ENCODE data around the gene IFI6. TPM values are rescaled to one million over a fixed set of nuclear protein-coding genes. Genes with fewer than 3 reads are reported as not detected.

Gene IFI6
- total RNA-seq, 1 donor from 2014 or later = 3,307 TPM

- Histone ChIP-seq H2AFZ (ENCODE audit: low read depth, low read length) (no peak overlapping the region), H3K9ac (ENCODE audit: low read length) (no peak overlapping the region), H4K20me1 (ENCODE audit: insufficient read depth, low read length) (no peaks in the 10 kb centered on the region), H3K79me2 (ENCODE audit: insufficient read depth, low read length) (no peaks in the 10 kb centered on the region), H3K36me3 (ENCODE audit: insufficient read depth, low read length) (no peaks in the 10 kb centered on the region), H3K4me2 (ENCODE audit: low read length) (no peak overlapping the region), H3K9me3 (ENCODE audit: insufficient read depth, low read depth, low read length) (no peaks in the 10 kb centered on the region), H3K4me1 (ENCODE audit: insufficient read depth, low read length) (peaks cover 8% of the 10 kb centered on the region), H3K27me3 (ENCODE audit: insufficient read depth, low read length) (no peaks in the 10 kb centered on the region), H3K4me3 (ENCODE audit: insufficient read depth, low read depth, low read length) (no peak overlapping the region), H3K27ac (ENCODE audit: low read depth, low read length) (no peak overlapping the region)
- DNase-seq (ENCODE audit: low read depth) (no peak), FAIRE-seq (no peak)
- no peak for TF ChIP-seq EZH2 (IDR thresholded peaks at IDR 0.05; ENCODE audit: insufficient read depth, low read length)
- TF ChIP-seq, protein P1, sequence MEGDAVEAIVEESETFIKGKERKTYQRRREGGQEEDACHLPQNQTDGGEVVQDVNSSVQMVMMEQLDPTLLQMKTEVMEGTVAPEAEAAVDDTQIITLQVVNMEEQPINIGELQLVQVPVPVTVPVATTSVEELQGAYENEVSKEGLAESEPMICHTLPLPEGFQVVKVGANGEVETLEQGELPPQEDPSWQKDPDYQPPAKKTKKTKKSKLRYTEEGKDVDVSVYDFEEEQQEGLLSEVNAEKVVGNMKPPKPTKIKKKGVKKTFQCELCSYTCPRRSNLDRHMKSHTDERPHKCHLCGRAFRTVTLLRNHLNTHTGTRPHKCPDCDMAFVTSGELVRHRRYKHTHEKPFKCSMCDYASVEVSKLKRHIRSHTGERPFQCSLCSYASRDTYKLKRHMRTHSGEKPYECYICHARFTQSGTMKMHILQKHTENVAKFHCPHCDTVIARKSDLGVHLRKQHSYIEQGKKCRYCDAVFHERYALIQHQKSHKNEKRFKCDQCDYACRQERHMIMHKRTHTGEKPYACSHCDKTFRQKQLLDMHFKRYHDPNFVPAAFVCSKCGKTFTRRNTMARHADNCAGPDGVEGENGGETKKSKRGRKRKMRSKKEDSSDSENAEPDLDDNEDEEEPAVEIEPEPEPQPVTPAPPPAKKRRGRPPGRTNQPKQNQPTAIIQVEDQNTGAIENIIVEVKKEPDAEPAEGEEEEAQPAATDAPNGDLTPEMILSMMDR (IDR thresholded peaks at IDR 0.05; ENCODE audit: insufficient read depth, low read depth, low read length) = no peak
- Mint-ChIP-seq H3K27me3 (ENCODE audit: low read depth, unreplicated experiment) (no peaks in the 10 kb centered on the region), H3K4me3 (ENCODE audit: unreplicated experiment) (no peak overlapping the region), H3K27ac (ENCODE audit: unreplicated experiment) (peak overlapping the region; percentile 75), H3K36me3 (ENCODE audit: low read depth, unreplicated experiment) (peaks cover 27% of the 10 kb centered on the region), H3K4me1 (ENCODE audit: low read depth, unreplicated experiment) (peaks cover 42% of the 10 kb centered on the region), H3K9me3 (ENCODE audit: unreplicated experiment) (no peaks in the 10 kb centered on the region)
These were observed 6.9 kb downstream of the IFI6 start for GRCh38 chr1:27665016-27665651.

- Histone ChIP-seq H2AFZ (ENCODE audit: low read depth, low read length) (no peak overlapping the region), H3K27ac (ENCODE audit: low read depth, low read length) (no peak overlapping the region), H3K4me3 (ENCODE audit: insufficient read depth, low read depth, low read length) (no peak overlapping the region), H3K9me3 (ENCODE audit: insufficient read depth, low read depth, low read length) (no peaks in the 10 kb centered on the region), H3K4me1 (ENCODE audit: insufficient read depth, low read length) (peaks cover 11% of the 10 kb centered on the region), H3K79me2 (ENCODE audit: insufficient read depth, low read length) (no peaks in the 10 kb centered on the region), H3K4me2 (ENCODE audit: low read length) (no peak overlapping the region), H3K36me3 (ENCODE audit: insufficient read depth, low read length) (no peaks in the 10 kb centered on the region), H4K20me1 (ENCODE audit: insufficient read depth, low read length) (no peaks in the 10 kb centered on the region), H3K27me3 (ENCODE audit: insufficient read depth, low read length) (no peaks in the 10 kb centered on the region), H3K9ac (ENCODE audit: low read length) (no peak overlapping the region)
- no peaks in the 10 kb centered on the region for H3K9me3 Mint-ChIP-seq (ENCODE audit: unreplicated experiment)
- peak overlapping the region; percentile 60 for H3K4me3 Mint-ChIP-seq (ENCODE audit: unreplicated experiment)
- DNase-seq (ENCODE audit: low read depth) = no peak
- TF ChIP-seq, protein P1 (IDR thresholded peaks at IDR 0.05; ENCODE audit: insufficient read depth, low read depth, low read length) = no peak
- no peak for TF ChIP-seq EZH2 (IDR thresholded peaks at IDR 0.05; ENCODE audit: insufficient read depth, low read length)
- H3K27ac Mint-ChIP-seq (ENCODE audit: unreplicated experiment) = peak overlapping the region; percentile 47
- no peaks in the 10 kb centered on the region for H3K27me3 Mint-ChIP-seq (ENCODE audit: low read depth, unreplicated experiment)
- no peak for FAIRE-seq
- H3K36me3 Mint-ChIP-seq (ENCODE audit: low read depth, unreplicated experiment) = peaks cover 25% of the 10 kb centered on the region
- peaks cover 42% of the 10 kb centered on the region for H3K4me1 Mint-ChIP-seq (ENCODE audit: low read depth, unreplicated experiment)
These were observed 7.7 kb downstream of the IFI6 start for GRCh38 chr1:27664291-27664690.

- peak overlapping the region; percentile 93 for H3K27ac Mint-ChIP-seq (ENCODE audit: unreplicated experiment)
- peak overlapping the region; percentile 3 for H3K4me3 Mint-ChIP-seq (ENCODE audit: unreplicated experiment)
- peaks cover 18% of the 10 kb centered on the region for H3K36me3 Mint-ChIP-seq (ENCODE audit: low read depth, unreplicated experiment)
- H3K4me3 ChIP-seq (ENCODE audit: insufficient read depth, low read depth, low read length) = no peak overlapping the region
- H2AFZ ChIP-seq (ENCODE audit: low read depth, low read length) = peak overlapping the region; percentile 91
- H3K27me3 Mint-ChIP-seq (ENCODE audit: low read depth, unreplicated experiment) = no peaks in the 10 kb centered on the region
- H3K4me2 ChIP-seq (ENCODE audit: low read length) = no peak overlapping the region
- no peak overlapping the region for H3K27ac ChIP-seq (ENCODE audit: low read depth, low read length)
- no peaks in the 10 kb centered on the region for H4K20me1 ChIP-seq (ENCODE audit: insufficient read depth, low read length)
- TF ChIP-seq, protein P1 (IDR thresholded peaks at IDR 0.05; ENCODE audit: insufficient read depth, low read depth, low read length) = peak; percentile 82
- no peak for TF ChIP-seq EZH2 (IDR thresholded peaks at IDR 0.05; ENCODE audit: insufficient read depth, low read length)
- peaks cover 19% of the 10 kb centered on the region for H3K4me1 ChIP-seq (ENCODE audit: insufficient read depth, low read length)
- no peaks in the 10 kb centered on the region for H3K79me2 ChIP-seq (ENCODE audit: insufficient read depth, low read length)
- H3K9ac ChIP-seq (ENCODE audit: low read length) = peak overlapping the region; percentile 39
- DNase-seq (ENCODE audit: low read depth) (peak; percentile 41), FAIRE-seq (no peak)
- no peaks in the 10 kb centered on the region for H3K27me3 ChIP-seq (ENCODE audit: insufficient read depth, low read length)
- no peaks in the 10 kb centered on the region for H3K9me3 ChIP-seq (ENCODE audit: insufficient read depth, low read depth, low read length)
- peaks cover 46% of the 10 kb centered on the region for H3K4me1 Mint-ChIP-seq (ENCODE audit: low read depth, unreplicated experiment)
- H3K36me3 ChIP-seq (ENCODE audit: insufficient read depth, low read length) = no peaks in the 10 kb centered on the region
- H3K9me3 Mint-ChIP-seq (ENCODE audit: unreplicated experiment) = no peaks in the 10 kb centered on the region
These were observed 9.1 kb downstream of the IFI6 start for GRCh38 chr1:27662707-27663393.
